NCI-H1694 (cell line): Measurements from ENCODE around the gene MSMO1.
"Not testable (repeated sequence)": the region's sequence is repeated elsewhere in the genome, so short reads cannot be mapped to it uniquely, and the experiment has no call there.

Experiments
- DNase-seq: peaks from one replicate; lab custom pipeline; 2025; lab: John Stamatoyannopoulos, UW

MSMO1 gene

GRCh38 chr4:165327211-165328100 lies at the start of gene MSMO1:
Gene MSMO1, plus strand, starts transcription at chr4:165327669. Its CDS starts 5,702 bp downstream, at chr4:165333371.
- DNase-seq, result peak; percentile 97

DNA sequence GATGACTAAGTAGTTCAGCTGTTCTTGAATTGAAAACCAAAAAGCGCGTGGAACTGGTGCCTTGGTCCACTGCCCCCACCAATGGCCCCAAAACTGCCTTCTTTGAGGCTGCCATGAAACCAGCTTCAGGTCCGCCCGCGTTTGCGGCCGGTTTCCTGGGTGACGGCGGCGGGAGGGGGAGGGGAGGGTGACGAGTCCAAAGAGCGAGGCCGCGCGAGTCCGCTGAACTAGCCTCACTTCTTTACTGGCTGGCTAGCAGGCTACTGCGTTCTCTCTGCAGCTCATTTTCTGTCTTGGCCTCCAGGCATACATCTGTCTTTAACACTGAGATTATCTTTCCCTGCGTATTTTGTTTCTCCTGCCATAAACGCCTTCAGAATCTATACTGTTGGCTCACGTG lies 47.9 kb upstream of the MSMO1 start:
- not testable (repeated sequence) for DNase-seq

DNA sequence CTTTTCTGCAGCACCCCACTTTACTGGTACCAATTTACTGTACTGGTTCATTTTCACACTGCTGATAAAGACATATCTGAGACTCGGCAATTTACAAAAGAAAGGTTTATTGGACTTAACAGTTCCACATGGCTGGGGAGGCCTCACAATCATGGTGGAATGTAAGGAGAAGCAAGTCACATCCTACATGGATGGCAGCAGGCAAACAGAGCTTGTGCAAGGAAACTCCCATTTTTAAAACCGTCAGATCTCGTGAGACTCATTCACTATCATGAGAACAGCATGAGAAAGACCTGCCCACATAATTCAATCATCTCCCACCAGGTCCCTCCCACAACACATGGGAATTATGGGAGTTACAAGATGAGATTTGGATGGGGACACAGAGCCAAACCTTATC lies 42.8 kb upstream of the MSMO1 start:
- not testable (repeated sequence) for DNase-seq

- not testable (repeated sequence) for DNase-seq
Observed at GRCh38 chr4:165286619-165287340, 40.7 kb upstream of the MSMO1 start.

DNA sequence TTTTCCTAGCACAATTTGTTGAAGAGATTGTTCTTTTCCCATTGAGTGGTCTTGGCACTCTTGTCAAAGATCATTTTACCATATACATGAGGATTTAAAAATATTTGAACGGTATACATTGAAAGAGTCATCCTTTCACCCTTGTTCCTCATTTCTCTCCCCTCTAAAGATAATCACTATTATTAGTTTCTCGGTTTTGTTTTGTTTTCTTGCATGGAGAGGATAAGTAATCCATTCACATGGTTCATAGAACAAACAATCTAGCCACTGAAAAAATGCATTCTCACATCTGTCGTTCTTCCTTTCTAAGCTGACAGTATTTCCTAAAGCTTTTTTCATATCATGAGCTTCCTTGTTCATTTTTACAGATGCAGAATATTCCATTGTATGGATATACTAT lies 39.2 kb upstream of the MSMO1 start:
- DNase-seq, result peak; percentile 2

- no peak for DNase-seq
Observed at GRCh38 chr4:165288639-165289422, 38.6 kb upstream of the MSMO1 start.

GRCh38 chr4:165289423-165289785 lies 38.1 kb upstream of the MSMO1 start:
- no peak for DNase-seq

DNA sequence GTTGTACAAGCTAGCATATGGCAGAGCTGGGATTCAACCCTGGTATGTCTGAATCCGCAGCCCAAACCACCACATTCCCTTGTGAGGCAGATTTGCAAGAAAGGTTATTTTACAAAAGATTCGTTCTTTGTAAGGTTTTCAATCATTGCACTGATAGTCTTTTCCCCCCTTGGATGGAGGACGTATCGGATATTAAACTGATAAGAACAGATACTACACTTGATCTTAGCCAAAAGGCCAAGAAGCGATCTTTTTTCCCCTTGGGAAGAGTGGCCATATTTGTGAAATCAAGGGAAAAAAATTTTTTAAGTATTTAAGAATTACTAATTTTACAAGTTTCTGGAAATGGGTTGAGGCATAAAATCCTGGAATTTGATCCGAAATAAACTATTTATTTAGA lies 34.4 kb upstream of the MSMO1 start:
- no peak for DNase-seq

DNA sequence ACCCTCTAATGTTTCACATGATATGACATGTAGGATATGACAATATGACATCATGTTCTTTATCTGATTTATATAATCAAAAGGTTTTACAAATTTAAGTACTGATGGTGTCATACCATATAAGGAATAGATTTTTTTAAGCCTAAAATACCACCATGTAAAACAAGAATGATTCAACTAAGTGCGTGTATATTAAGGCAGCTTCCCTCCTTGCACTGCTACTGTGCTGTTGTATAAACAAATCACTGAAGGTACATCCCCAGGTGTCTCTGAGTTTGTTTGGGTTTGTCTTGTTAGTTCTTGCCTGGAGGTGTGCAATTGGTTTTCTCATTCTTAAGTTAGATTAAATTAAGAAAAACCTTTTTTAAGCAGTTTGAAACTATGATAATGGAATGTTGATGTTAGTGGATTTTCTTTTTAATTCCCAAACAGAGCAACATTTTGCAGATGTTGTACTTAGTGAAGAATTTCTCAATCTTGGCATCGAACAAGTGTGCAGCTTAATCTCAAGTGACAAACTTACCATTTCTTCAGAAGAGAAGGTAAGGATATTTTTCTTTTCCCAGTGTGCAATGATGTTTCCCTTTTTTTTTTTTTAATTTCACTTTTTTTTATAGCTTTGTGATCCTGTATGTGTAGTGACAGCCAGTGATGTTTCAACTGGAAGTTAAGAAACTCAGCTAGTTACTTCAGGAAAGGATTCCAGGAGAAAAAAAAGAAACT lies 33.4 kb upstream of the MSMO1 start:
- DNase-seq, result no peak

- no peak for DNase-seq
Observed at GRCh38 chr4:165294907-165295306, 32.6 kb upstream of the MSMO1 start.

GRCh38 chr4:165297626-165298025 lies 29.8 kb upstream of the MSMO1 start:
- no peak for DNase-seq

GRCh38 chr4:165299399-165300060 lies 27.9 kb upstream of the MSMO1 start:
- no peak for DNase-seq

GRCh38 chr4:165301833-165302232 lies 25.6 kb upstream of the MSMO1 start:
- DNase-seq, result no peak

- no peak for DNase-seq
Observed at GRCh38 chr4:165302658-165303057, 24.8 kb upstream of the MSMO1 start.

DNA sequence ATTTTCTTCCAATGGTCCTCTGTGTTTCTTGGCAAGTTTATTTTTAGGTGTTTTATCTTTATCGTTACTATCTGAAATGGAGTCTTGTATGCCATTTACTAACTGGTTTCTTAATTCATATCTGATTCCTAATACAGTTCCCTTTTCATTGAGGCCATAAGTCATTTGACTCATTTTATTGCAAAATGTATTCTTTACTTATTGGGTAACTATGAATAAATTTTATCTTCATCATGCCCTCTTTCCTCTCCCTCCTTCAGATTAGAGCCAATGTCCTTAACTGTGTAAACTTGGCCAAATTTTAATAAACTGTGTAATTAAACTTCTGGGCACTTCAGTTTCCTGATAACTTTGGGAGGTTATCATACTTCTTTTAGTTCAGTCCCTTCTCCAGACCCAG lies 19.3 kb upstream of the MSMO1 start:
- no peak for DNase-seq

DNA sequence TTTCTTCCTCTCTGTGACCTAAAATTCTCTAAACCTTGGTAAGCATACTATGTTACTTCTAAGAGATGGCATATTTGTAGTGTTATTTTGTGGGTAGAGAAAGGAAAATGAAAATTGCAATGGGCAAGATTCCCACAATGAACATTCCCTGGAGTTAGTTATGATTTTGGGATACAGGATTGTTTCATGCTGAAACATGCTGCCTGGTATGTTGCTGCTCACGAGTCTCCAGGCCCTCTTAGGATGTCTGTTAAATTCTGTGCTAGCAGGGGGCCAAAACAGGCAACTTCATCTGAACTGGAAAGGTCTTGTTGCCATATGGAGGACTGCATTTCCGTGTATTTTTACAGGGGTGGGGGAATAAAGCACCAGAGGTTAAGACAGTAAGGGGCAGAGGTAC lies 18.9 kb upstream of the MSMO1 start:
- DNase-seq, result no peak

DNA sequence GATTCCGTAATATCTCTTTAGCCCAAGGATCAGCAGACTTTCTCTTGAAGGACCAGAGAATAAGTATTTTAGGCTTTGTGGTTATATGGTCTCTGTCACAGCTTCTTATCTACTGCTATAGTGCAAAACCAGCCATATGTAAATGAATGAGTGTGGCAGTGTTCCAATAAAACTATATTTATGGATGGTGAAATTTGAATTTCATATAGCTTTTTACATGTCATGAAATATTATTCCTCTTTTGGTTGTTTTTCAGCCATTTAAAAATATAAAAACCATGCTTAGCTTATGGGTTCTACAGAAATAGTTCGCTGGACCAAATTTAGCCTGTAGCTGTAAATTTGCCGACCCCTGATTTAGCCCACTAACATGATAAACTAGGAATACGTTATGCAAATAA lies 18.0 kb upstream of the MSMO1 start:
- DNase-seq, result no peak

DNA sequence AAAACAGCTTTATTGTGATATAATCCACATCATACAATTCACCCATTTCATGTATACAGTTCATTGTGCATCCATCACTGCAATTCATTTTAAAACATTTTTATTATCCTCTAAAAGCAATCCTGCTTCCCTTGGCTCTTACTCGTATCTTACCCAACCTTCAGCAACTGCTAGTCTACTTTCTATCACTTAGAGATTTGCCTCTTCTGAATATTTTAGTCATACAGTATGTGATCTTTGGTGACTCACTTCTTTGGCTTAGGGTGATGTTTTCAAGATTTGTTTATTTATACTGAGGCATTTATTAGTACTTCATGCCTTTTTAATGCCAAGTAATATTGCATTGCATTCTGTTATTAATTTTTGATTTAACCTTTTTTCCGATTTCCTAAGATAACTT lies 15.0 kb upstream of the MSMO1 start:
- DNase-seq, result no peak

GRCh38 chr4:165319030-165319429 lies 8.4 kb upstream of the MSMO1 start:
- no peak for DNase-seq

- DNase-seq, result no peak
Observed at GRCh38 chr4:165319509-165319908, 8.0 kb upstream of the MSMO1 start.

GRCh38 chr4:165324236-165324917 lies 3.1 kb upstream of the MSMO1 start:
- DNase-seq, result no peak
